Measurements from ENCODE around the gene TRIM44. TPM values are rescaled to one million over a fixed set of nuclear protein-coding genes. Genes with fewer than 3 reads are reported as not detected.

TRIM44 gene
- total RNA-seq, 2 experiments from 2014 or later = 37.4 to 40.1 TPM

DNA sequence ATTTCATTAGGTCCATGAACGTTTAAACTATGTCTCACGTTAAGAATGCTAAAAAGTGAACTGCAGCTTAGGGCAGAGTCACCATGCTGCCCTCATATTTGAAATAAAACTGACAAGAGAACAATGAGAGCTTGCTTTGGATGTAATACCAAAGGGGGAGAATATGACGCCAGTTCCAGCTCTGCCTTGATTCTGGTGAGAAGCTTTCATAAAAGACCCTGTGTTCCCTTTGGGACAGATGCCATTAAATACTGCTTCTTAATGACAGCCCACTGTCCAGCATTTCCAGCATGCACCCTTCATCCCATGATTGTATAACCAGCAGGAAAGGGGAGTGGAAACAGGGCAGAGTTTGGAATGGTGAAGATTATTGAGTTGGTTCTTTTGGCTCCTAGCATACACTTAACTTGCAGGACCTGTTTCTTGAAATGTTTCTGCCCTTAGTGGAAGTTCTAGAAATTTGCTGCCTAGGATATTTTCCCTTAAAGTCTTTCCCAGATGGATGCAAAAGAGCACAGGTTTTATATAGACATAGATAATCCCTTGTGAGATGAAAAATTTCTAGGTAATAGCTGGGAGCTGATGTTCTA is 142.0 kb downstream of the TRIM44 start:
- H3K27me3 Mint-ChIP-seq = no peaks in the 10 kb centered on the region
- TF ChIP-seq, protein P1, sequence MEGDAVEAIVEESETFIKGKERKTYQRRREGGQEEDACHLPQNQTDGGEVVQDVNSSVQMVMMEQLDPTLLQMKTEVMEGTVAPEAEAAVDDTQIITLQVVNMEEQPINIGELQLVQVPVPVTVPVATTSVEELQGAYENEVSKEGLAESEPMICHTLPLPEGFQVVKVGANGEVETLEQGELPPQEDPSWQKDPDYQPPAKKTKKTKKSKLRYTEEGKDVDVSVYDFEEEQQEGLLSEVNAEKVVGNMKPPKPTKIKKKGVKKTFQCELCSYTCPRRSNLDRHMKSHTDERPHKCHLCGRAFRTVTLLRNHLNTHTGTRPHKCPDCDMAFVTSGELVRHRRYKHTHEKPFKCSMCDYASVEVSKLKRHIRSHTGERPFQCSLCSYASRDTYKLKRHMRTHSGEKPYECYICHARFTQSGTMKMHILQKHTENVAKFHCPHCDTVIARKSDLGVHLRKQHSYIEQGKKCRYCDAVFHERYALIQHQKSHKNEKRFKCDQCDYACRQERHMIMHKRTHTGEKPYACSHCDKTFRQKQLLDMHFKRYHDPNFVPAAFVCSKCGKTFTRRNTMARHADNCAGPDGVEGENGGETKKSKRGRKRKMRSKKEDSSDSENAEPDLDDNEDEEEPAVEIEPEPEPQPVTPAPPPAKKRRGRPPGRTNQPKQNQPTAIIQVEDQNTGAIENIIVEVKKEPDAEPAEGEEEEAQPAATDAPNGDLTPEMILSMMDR (IDR thresholded peaks at IDR 0.05) = no peak
- intact Hi-C loops (cut with micrococcal nuclease) = no loop called here
- no peak overlapping the region for H3K27ac Mint-ChIP-seq
- no peak for ATAC-seq
- no peak overlapping the region for H3K4me3 Mint-ChIP-seq
- H3K9me3 Mint-ChIP-seq = no peaks in the 10 kb centered on the region
- no peak for DNase-seq
- POLR2A ChIA-PET = no interaction called here
- H3K36me3 Mint-ChIP-seq (ENCODE audit: low read depth) = peaks cover 13% of the 10 kb centered on the region
- peaks cover 3% of the 10 kb centered on the region for H3K4me1 Mint-ChIP-seq (ENCODE audit: low read depth)
- CTCF ChIA-PET = interaction anchor here (1.0 to 1.4 kb wide), 2 partner anchors 17 to 18 kb away, joined by 3 to 4 read pairs; no protein-coding TSS in a partner anchor

DNA sequence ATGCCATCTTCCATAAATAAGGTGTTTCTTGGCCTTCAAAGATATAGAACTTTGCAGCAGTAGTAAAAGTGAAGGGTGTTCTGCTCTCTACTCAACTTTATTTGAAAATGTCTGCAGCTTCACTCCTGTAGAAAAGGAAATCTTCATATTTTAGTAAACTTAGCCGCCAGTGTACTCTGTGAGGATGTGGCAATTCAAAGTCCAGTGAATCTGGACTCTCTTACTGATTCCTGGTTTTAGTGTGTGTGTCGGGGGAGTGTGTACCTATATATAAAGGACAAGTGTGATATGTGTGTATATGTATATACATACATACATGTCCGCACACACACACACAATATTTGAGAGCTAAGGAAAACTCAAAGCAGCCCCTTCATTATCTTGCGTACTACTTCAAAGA is 147.0 kb downstream of the TRIM44 start:
- H3K4me3 Mint-ChIP-seq = no peak overlapping the region
- POLR2A ChIA-PET = no interaction called here
- CTCF ChIA-PET = interaction anchor here (7.3 kb wide), 1 partner anchor 13 kb away, joined by 62 read pairs; no protein-coding TSS in a partner anchor
- DNase-seq (no peak), ATAC-seq (no peak)
- TF ChIP-seq, protein P1 (IDR thresholded peaks at IDR 0.05) = no peak
- H3K36me3 Mint-ChIP-seq (ENCODE audit: low read depth) = peaks cover 14% of the 10 kb centered on the region
- H3K4me1 Mint-ChIP-seq (ENCODE audit: low read depth) = no peaks in the 10 kb centered on the region
- no peaks in the 10 kb centered on the region for H3K9me3 Mint-ChIP-seq
- no peak overlapping the region for H3K27ac Mint-ChIP-seq
- H3K27me3 Mint-ChIP-seq = no peaks in the 10 kb centered on the region
- intact Hi-C loops (cut with micrococcal nuclease) = no loop called here

DNA sequence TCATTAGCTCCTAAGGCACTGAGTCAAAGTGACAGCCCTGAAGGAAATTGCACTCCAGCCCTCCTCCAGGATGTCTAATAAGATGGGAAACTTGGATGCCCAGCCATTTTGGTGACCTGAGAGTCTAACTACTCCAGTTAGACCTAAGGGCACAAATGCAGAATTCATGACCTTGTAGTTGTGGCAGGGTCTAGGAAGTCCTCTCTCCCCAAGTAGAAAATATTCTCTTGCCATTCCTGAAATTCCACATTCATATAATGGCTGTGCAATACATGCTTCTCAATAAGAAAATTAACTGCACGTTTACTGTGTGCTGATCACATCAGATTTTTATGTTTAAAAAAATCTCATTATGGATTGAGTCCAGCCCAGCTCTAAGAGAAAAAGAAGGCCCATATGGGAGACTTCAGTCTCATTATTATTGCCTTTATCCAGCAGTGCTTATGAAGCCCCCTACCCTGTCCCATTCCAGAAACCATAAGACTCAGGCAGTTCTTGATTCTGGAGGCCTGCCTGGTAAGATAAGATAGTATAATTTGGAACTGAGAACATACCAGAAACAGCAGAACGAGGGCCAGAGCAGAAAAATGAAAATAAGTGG is 147.6 kb downstream of the TRIM44 start:
- ChIA-PET CTCF (interaction anchor here (7.3 kb wide), 1 partner anchor 13 kb away, joined by 62 read pairs; no protein-coding TSS in a partner anchor), POLR2A (no interaction called here)
- no peak for ATAC-seq
- TF ChIP-seq, protein P1 (IDR thresholded peaks at IDR 0.05) = no peak
- intact Hi-C loops (cut with micrococcal nuclease) = no loop called here
- no peak for DNase-seq
- H3K36me3 Mint-ChIP-seq (ENCODE audit: low read depth) = peaks cover 16% of the 10 kb centered on the region
- no peaks in the 10 kb centered on the region for H3K27me3 Mint-ChIP-seq
- no peak overlapping the region for H3K27ac Mint-ChIP-seq
- H3K4me1 Mint-ChIP-seq (ENCODE audit: low read depth) = no peaks in the 10 kb centered on the region
- H3K4me3 Mint-ChIP-seq = no peak overlapping the region
- H3K9me3 Mint-ChIP-seq = no peaks in the 10 kb centered on the region

DNA sequence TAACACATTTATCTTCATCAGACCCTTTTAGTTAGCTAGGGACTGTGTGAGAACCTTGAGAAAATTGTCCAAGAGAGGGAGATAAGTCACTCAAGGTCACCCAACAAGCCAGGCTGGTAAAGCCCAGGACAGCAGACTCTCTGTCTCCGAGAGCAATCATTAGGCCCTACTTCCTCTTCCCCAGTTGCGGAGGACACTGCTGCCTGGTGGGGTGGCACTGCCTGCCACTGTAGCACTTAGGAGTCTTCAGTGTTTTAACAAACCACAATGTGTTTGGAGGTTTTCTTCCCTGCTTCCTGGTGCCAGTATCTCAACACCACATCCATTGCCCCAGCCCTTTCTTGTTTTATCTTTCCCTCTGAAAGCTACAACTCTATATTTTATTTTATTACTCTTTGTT is 149.2 kb downstream of the TRIM44 start:
- Mint-ChIP-seq H3K4me1 (ENCODE audit: low read depth) (no peaks in the 10 kb centered on the region), H3K36me3 (ENCODE audit: low read depth) (peaks cover 16% of the 10 kb centered on the region), H3K27ac (no peak overlapping the region), H3K27me3 (no peaks in the 10 kb centered on the region), H3K4me3 (no peak overlapping the region), H3K9me3 (no peaks in the 10 kb centered on the region)
- intact Hi-C loops (cut with micrococcal nuclease) = no loop called here
- CTCF ChIA-PET = interaction anchor here (1.2 to 7.3 kb wide), 2 partner anchors 11 to 137 kb away, joined by 3 to 62 read pairs; no protein-coding TSS in a partner anchor
- ATAC-seq = no peak
- TF ChIP-seq, protein P1 (IDR thresholded peaks at IDR 0.05) = no peak
- no peak for DNase-seq
- POLR2A ChIA-PET = no interaction called here

DNA sequence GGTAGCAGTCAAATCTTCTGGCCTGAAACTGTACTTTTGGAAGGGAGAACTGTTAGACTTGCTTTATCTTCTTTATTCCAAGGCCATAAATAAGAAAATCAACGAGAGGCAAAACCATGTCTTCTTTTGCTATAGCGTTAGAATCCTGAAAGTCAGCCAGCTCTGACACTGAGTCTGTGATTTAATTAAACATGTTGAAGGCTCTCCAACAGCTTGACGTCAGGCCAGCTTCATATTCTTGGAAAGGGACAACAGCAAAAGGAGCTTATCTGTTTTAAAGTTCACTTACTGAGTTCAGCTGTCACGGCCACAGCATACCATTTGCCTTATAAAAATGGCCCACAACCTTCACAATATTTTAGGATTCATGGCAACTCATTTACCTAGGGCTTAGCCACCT is 150.3 kb downstream of the TRIM44 start:
- TF ChIP-seq, protein P1 (IDR thresholded peaks at IDR 0.05) = no peak
- no peaks in the 10 kb centered on the region for H3K9me3 Mint-ChIP-seq
- no peak for ATAC-seq
- no peaks in the 10 kb centered on the region for H3K4me1 Mint-ChIP-seq (ENCODE audit: low read depth)
- intact Hi-C loops (cut with micrococcal nuclease) = no loop called here
- ChIA-PET CTCF (interaction anchor here (7.3 kb wide), 1 partner anchor 10 kb away, joined by 62 read pairs; no protein-coding TSS in a partner anchor), POLR2A (no interaction called here)
- no peak overlapping the region for H3K27ac Mint-ChIP-seq
- H3K36me3 Mint-ChIP-seq (ENCODE audit: low read depth) = peaks cover 9% of the 10 kb centered on the region
- no peaks in the 10 kb centered on the region for H3K27me3 Mint-ChIP-seq
- DNase-seq = no peak
- H3K4me3 Mint-ChIP-seq = no peak overlapping the region

All from activated CD8-positive, alpha-beta T cell treated with anti-CD3 and anti-CD28 coated beads for 36 hours (primary cell).